Measurements from ENCODE around the gene ADAMTS16.

The ADAMTS16 gene

GRCh38 chr5:5271786-5272321 is 131.7 kb downstream of the ADAMTS16 start:
- Mint-ChIP-seq H3K4me3 (no peak overlapping the region), H3K27me3 (no peaks in the 10 kb centered on the region), H3K27ac (no peak overlapping the region), H3K4me1 (no peaks in the 10 kb centered on the region), H3K9me3 (no peaks in the 10 kb centered on the region), H3K36me3 (no peaks in the 10 kb centered on the region)
- no peak for ATAC-seq

GRCh38 chr5:5273398-5273797 is 133.3 kb downstream of the ADAMTS16 start:
- H3K27me3 Mint-ChIP-seq: no peaks in the 10 kb centered on the region
- ATAC-seq: no peak
- H3K9me3 Mint-ChIP-seq: no peaks in the 10 kb centered on the region
- H3K36me3 Mint-ChIP-seq: no peaks in the 10 kb centered on the region
- no peaks in the 10 kb centered on the region for H3K4me1 Mint-ChIP-seq
- H3K4me3 Mint-ChIP-seq: no peak overlapping the region
- no peak overlapping the region for H3K27ac Mint-ChIP-seq

GRCh38 chr5:5273976-5274375 is 133.8 kb downstream of the ADAMTS16 start:
- H3K27me3 Mint-ChIP-seq: no peaks in the 10 kb centered on the region
- H3K9me3 Mint-ChIP-seq: no peaks in the 10 kb centered on the region
- no peak for ATAC-seq

GRCh38 chr5:5275211-5275610 is 135.1 kb downstream of the ADAMTS16 start:
- H3K4me1 Mint-ChIP-seq: no peaks in the 10 kb centered on the region
- ATAC-seq: no peak
- no peaks in the 10 kb centered on the region for H3K36me3 Mint-ChIP-seq
- no peaks in the 10 kb centered on the region for H3K27me3 Mint-ChIP-seq
- no peak overlapping the region for H3K4me3 Mint-ChIP-seq
- no peaks in the 10 kb centered on the region for H3K9me3 Mint-ChIP-seq
- H3K27ac Mint-ChIP-seq: no peak overlapping the region

More at GRCh38 chr5:5273976-5274375, 133.8 kb downstream of the ADAMTS16 start:
- H3K27ac Mint-ChIP-seq: no peak overlapping the region
- H3K36me3 Mint-ChIP-seq: no peaks in the 10 kb centered on the region
- no peaks in the 10 kb centered on the region for H3K4me1 Mint-ChIP-seq
- no peak overlapping the region for H3K4me3 Mint-ChIP-seq

- Mint-ChIP-seq H3K9me3 (no peaks in the 10 kb centered on the region), H3K4me3 (no peak overlapping the region), H3K27ac (no peak overlapping the region), H3K27me3 (no peaks in the 10 kb centered on the region), H3K4me1 (no peaks in the 10 kb centered on the region), H3K36me3 (no peaks in the 10 kb centered on the region)
- no peak for ATAC-seq
These were observed 136.3 kb downstream of the ADAMTS16 start for GRCh38 chr5:5276430-5276829.

- H3K36me3 Mint-ChIP-seq: no peaks in the 10 kb centered on the region
- ATAC-seq: no peak
These were observed 136.9 kb downstream of the ADAMTS16 start for GRCh38 chr5:5276951-5277517.

GRCh38 chr5:5278201-5278814 is 138.2 kb downstream of the ADAMTS16 start:
- ATAC-seq: no peak
- H3K27ac Mint-ChIP-seq: no peak overlapping the region
- H3K27me3 Mint-ChIP-seq: no peaks in the 10 kb centered on the region
- no peak overlapping the region for H3K4me3 Mint-ChIP-seq
- no peaks in the 10 kb centered on the region for H3K4me1 Mint-ChIP-seq
- peaks cover 3% of the 10 kb centered on the region for H3K9me3 Mint-ChIP-seq
- no peaks in the 10 kb centered on the region for H3K36me3 Mint-ChIP-seq

More at GRCh38 chr5:5276951-5277517, 136.9 kb downstream of the ADAMTS16 start:
- H3K9me3 Mint-ChIP-seq: no peaks in the 10 kb centered on the region
- no peaks in the 10 kb centered on the region for H3K27me3 Mint-ChIP-seq
- no peak overlapping the region for H3K4me3 Mint-ChIP-seq
- no peaks in the 10 kb centered on the region for H3K4me1 Mint-ChIP-seq
- H3K27ac Mint-ChIP-seq: no peak overlapping the region

GRCh38 chr5:5278815-5279381 is 138.8 kb downstream of the ADAMTS16 start:
- no peaks in the 10 kb centered on the region for H3K4me1 Mint-ChIP-seq
- H3K27me3 Mint-ChIP-seq: no peaks in the 10 kb centered on the region

GRCh38 chr5:5285906-5286305 is 145.8 kb downstream of the ADAMTS16 start:
- Mint-ChIP-seq H3K4me3 (no peak overlapping the region), H3K4me1 (no peaks in the 10 kb centered on the region), H3K27me3 (no peaks in the 10 kb centered on the region), H3K36me3 (no peaks in the 10 kb centered on the region), H3K9me3 (peaks cover 9% of the 10 kb centered on the region), H3K27ac (no peak overlapping the region)
- ATAC-seq: no peak

More at GRCh38 chr5:5278815-5279381, 138.8 kb downstream of the ADAMTS16 start:
- no peak for ATAC-seq
- peaks cover 3% of the 10 kb centered on the region for H3K9me3 Mint-ChIP-seq
- no peak overlapping the region for H3K27ac Mint-ChIP-seq
- H3K4me3 Mint-ChIP-seq: no peak overlapping the region
- H3K36me3 Mint-ChIP-seq: no peaks in the 10 kb centered on the region

GRCh38 chr5:5287419-5287818 is 147.3 kb downstream of the ADAMTS16 start:
- H3K36me3 Mint-ChIP-seq: no peaks in the 10 kb centered on the region
- H3K4me1 Mint-ChIP-seq: no peaks in the 10 kb centered on the region
- H3K27ac Mint-ChIP-seq: no peak overlapping the region
- no peaks in the 10 kb centered on the region for H3K27me3 Mint-ChIP-seq
- H3K9me3 Mint-ChIP-seq: peaks cover 9% of the 10 kb centered on the region
- no peak overlapping the region for H3K4me3 Mint-ChIP-seq
- ATAC-seq: no peak

- no peak overlapping the region for H3K27ac Mint-ChIP-seq
- no peaks in the 10 kb centered on the region for H3K4me1 Mint-ChIP-seq
- H3K27me3 Mint-ChIP-seq: no peaks in the 10 kb centered on the region
- no peak overlapping the region for H3K4me3 Mint-ChIP-seq
- H3K9me3 Mint-ChIP-seq: peaks cover 6% of the 10 kb centered on the region
- no peak for ATAC-seq
- H3K36me3 Mint-ChIP-seq: no peaks in the 10 kb centered on the region
These were observed 148.1 kb downstream of the ADAMTS16 start for GRCh38 chr5:5288201-5288600.

- no peak overlapping the region for H3K4me3 Mint-ChIP-seq
- no peaks in the 10 kb centered on the region for H3K4me1 Mint-ChIP-seq
- H3K36me3 Mint-ChIP-seq: no peaks in the 10 kb centered on the region
- ATAC-seq: no peak
- no peak overlapping the region for H3K27ac Mint-ChIP-seq
- H3K9me3 Mint-ChIP-seq: peaks cover 2% of the 10 kb centered on the region
- no peaks in the 10 kb centered on the region for H3K27me3 Mint-ChIP-seq
These were observed 149.4 kb downstream of the ADAMTS16 start for GRCh38 chr5:5289537-5289936.

- H3K27ac Mint-ChIP-seq: no peak overlapping the region
- H3K4me3 Mint-ChIP-seq: no peak overlapping the region
- peaks cover 4% of the 10 kb centered on the region for H3K9me3 Mint-ChIP-seq
- H3K4me1 Mint-ChIP-seq: no peaks in the 10 kb centered on the region
- no peaks in the 10 kb centered on the region for H3K36me3 Mint-ChIP-seq
- ATAC-seq: no peak
- no peaks in the 10 kb centered on the region for H3K27me3 Mint-ChIP-seq
These were observed 150.7 kb downstream of the ADAMTS16 start for GRCh38 chr5:5290674-5291334.

GRCh38 chr5:5291357-5291756 is 151.2 kb downstream of the ADAMTS16 start:
- H3K27ac Mint-ChIP-seq: no peak overlapping the region
- H3K36me3 Mint-ChIP-seq: no peaks in the 10 kb centered on the region
- peaks cover 4% of the 10 kb centered on the region for H3K9me3 Mint-ChIP-seq
- H3K4me3 Mint-ChIP-seq: no peak overlapping the region
- no peak for ATAC-seq
- no peaks in the 10 kb centered on the region for H3K27me3 Mint-ChIP-seq
- H3K4me1 Mint-ChIP-seq: no peaks in the 10 kb centered on the region

GRCh38 chr5:5293029-5293428 is 152.9 kb downstream of the ADAMTS16 start:
- ATAC-seq: no peak
- Mint-ChIP-seq H3K9me3 (peaks cover 4% of the 10 kb centered on the region), H3K4me1 (no peaks in the 10 kb centered on the region), H3K27me3 (no peaks in the 10 kb centered on the region), H3K27ac (no peak overlapping the region), H3K36me3 (no peaks in the 10 kb centered on the region), H3K4me3 (no peak overlapping the region)
